ENCODE results near the gene PPP1R18. TPM values are rescaled to one million over a fixed set of nuclear protein-coding genes. Genes with fewer than 3 reads are reported as not detected.
A peak's percentile ranks its signal among the peaks of the same experiment; 100 is the strongest.

Gene PPP1R18
- total and polyA plus RNA-seq, 2 of the 4 experiments (the other 2 are of a cell fraction) = 31.9 to 134 TPM

DNA sequence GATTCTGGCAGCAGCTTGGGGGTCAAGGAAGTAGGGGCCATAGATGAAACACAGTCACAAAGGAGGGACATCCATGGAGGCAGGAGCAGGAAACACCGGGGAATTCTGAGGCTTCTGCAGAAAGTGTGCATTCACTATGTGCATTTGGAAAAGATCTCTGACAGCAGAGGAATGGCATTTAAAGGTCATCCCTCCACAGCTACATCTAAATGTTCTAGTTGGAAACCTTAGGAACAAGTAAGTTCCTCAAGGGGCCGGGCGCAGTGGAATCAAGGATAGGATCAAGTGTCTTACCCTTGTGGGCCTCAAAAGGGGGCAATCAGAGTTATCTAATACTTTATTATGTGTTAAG, 30.7 kb downstream of the PPP1R18 start:
- Histone ChIP-seq H3K27me3 (ENCODE audit: control insufficient read depth, insufficient read depth, low read length) (no peaks in the 10 kb centered on the region), H4K91ac (ENCODE audit: insufficient read depth, low read depth, low read length) (no peak overlapping the region), H3K14ac (replicated peaks; ENCODE audit: low read depth, low read length) (no peak overlapping the region), H3K36me3 (ENCODE audit: control insufficient read depth, insufficient read depth, low read length) (peaks cover 77% of the 10 kb centered on the region), H2AK5ac (ENCODE audit: low read depth, low read length) (no peak overlapping the region), H3K9me1 (ENCODE audit: insufficient read depth, low read length) (no peaks in the 10 kb centered on the region), H2BK5ac (ENCODE audit: low read depth, low read length, poor library complexity, severe bottlenecking) (no peak overlapping the region), H4K5ac (ENCODE audit: low read depth, low read length) (no peak overlapping the region), H3K4me1 (ENCODE audit: control insufficient read depth, insufficient read depth, low read length) (no peaks in the 10 kb centered on the region; the same call in 1 of the 2 replicates), H2AK9ac (replicated peaks; ENCODE audit: low read depth, low read length, poor library complexity) (peak overlapping the region; percentile 29), H2BK120ac (ENCODE audit: low read depth, low read length) (no peak overlapping the region), H2AFZ (replicated peaks; ENCODE audit: low read length, poor library complexity) (no peak overlapping the region), H3K9me3 (ENCODE audit: control insufficient read depth, insufficient read depth, low read length) (no peaks in the 10 kb centered on the region), H3K18ac (ENCODE audit: low read depth, low read length) (no peak overlapping the region), H4K20me1 (ENCODE audit: insufficient read depth, low read length) (no peaks in the 10 kb centered on the region), H3K4ac (ENCODE audit: low read depth, low read length) (no peak overlapping the region), H2BK15ac (ENCODE audit: low read depth, low read length) (no peak overlapping the region), H3K9ac (ENCODE audit: low read depth, low read length) (no peak overlapping the region), H2BK20ac (ENCODE audit: low read depth, low read length) (no peak overlapping the region), H3K56ac (ENCODE audit: extremely low read depth, insufficient read depth, low read length) (no peak overlapping the region), H4K8ac (ENCODE audit: low read depth in 2 of 2, low read length in 2 of 2) (no peak overlapping the region; a peak in 1 of 4 replicates), H3K27ac (ENCODE audit: insufficient read depth, low read length) (no peak overlapping the region), H3K23ac (ENCODE audit: low read depth, low read length) (no peak overlapping the region), H3K4me2 (ENCODE audit: low read depth, low read length) (no peak overlapping the region), H3K4me3 (ENCODE audit: insufficient read depth, low read depth, low read length) (no peak overlapping the region), H3K79me1 (ENCODE audit: low read depth in 1 of 2, low read length in 2 of 2) (peaks cover 2 to 4% of the 10 kb centered on the region in 2 experiments; a peak in 3 of 4 replicates)
- no TSS peak for BruUV-seq (replicated peaks)
- in situ Hi-C loops (cut with MboI; ENCODE audit: low sequenced_read_pairs) = no loop called here
- ChIA-PET CTCF (no interaction called here), POLR2A (ENCODE audit: unreplicated experiment) (no interaction called here)
- peak; percentile 40 for DNase-seq
- ATAC-seq (ENCODE audit: low read depth) = peak; percentile 72
- intact Hi-C loops (cut with micrococcal nuclease) = no loop called here
- dilution Hi-C loops (cut with HindIII; ENCODE audit: low sequenced_read_pairs, unreplicated experiment) = no loop called here
- WGBS, 2 experiments (ENCODE audit: extremely low coverage in 2 of 2, insufficient read length in 1 of 2) = no CpG with 5 or more reads among the region's 3 CpGs
- TF ChIP-seq RAD21 (IDR thresholded peaks at IDR 0.05; ENCODE audit: low read length) (no peak), POLR2A (IDR thresholded peaks at IDR 0.05; ENCODE audit: low read depth, low read length) (no peak), BHLHE40 (IDR thresholded peaks at IDR 0.05; ENCODE audit: low read depth, low read length) (no peak), MAFK (IDR thresholded peaks at IDR 0.05; ENCODE audit: low read depth, low read length) (no peak), MAZ (IDR thresholded peaks at IDR 0.05; ENCODE audit: borderline replicate concordance, low read depth, low read length) (no peak), USF2 (IDR thresholded peaks at IDR 0.05; ENCODE audit: low read depth, low read length) (no peak), CHD1 (IDR thresholded peaks at IDR 0.05; ENCODE audit: low read depth, low read length) (no peak), NFE2L2 (IDR thresholded peaks at IDR 0.05; ENCODE audit: low read depth, low read length) (no peak), FOS (IDR thresholded peaks at IDR 0.05; ENCODE audit: low read depth, low read length) (no peak), SMC3 (IDR thresholded peaks at IDR 0.05; ENCODE audit: low read depth, low read length) (no peak), CEBPB (IDR thresholded peaks at IDR 0.05; ENCODE audit: low read depth, low read length) (no peak)
- TF ChIP-seq, protein P1, sequence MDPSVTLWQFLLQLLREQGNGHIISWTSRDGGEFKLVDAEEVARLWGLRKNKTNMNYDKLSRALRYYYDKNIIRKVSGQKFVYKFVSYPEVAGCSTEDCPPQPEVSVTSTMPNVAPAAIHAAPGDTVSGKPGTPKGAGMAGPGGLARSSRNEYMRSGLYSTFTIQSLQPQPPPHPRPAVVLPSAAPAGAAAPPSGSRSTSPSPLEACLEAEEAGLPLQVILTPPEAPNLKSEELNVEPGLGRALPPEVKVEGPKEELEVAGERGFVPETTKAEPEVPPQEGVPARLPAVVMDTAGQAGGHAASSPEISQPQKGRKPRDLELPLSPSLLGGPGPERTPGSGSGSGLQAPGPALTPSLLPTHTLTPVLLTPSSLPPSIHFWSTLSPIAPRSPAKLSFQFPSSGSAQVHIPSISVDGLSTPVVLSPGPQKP (IDR thresholded peaks at IDR 0.05; ENCODE audit: borderline replicate concordance, low read depth, low read length) = no peak

Data from IMR-90 (cell line).